Neuronal stem cell (in vitro differentiated cells): ENCODE results near the gene SPIN2A.
"Not testable (repeated sequence)": the region's sequence is repeated elsewhere in the genome, so short reads cannot be mapped to it uniquely, and the experiment has no call there.

ENCODE experiments used
- DNase-seq: peaks from one replicate; pipeline ENCODE4 v3.0.0-alpha.2; 2013; ENCODE audit warnings: low spot score
- H2AFZ ChIP-seq: one replicate; pipeline ENCODE4 v1.6.1; 2013; ENCODE audit warnings: mild to moderate bottlenecking, low read length, inconsistent platforms
- H2AK5ac ChIP-seq: 2 replicates; pipeline ENCODE4 v1.6.1; 2013; ENCODE audit warnings: low read depth, mild to moderate bottlenecking, inconsistent platforms, low read length, moderate library complexity, mixed read lengths
- H2BK120ac ChIP-seq: 2 replicates; pipeline ENCODE4 v1.6.1; 2013; ENCODE audit warnings: low read depth, mild to moderate bottlenecking, inconsistent platforms, low read length, moderate library complexity, mixed read lengths
- H2BK12ac ChIP-seq: one replicate; pipeline ENCODE4 v1.6.1; 2013; ENCODE audit warnings: low read length, inconsistent platforms
- H2BK15ac ChIP-seq: 2 replicates; pipeline ENCODE4 v1.6.1; 2013; ENCODE audit warnings: mild to moderate bottlenecking, low read length, inconsistent platforms, mixed read lengths
- H2BK5ac ChIP-seq: one replicate; pipeline ENCODE4 v1.6.1; 2013; ENCODE audit warnings: inconsistent platforms, mild to moderate bottlenecking, low read length, moderate library complexity
- H3K14ac ChIP-seq: one replicate; pipeline ENCODE4 v1.6.1; 2013; ENCODE audit warnings: low read length, inconsistent platforms
- H3K18ac ChIP-seq: 2 replicates; pipeline ENCODE4 v1.6.1; 2013; ENCODE audit warnings: low read length, inconsistent platforms
- H3K23ac ChIP-seq: 2 replicates; pipeline ENCODE4 v1.6.1; 2013; ENCODE audit warnings: low read depth, mild to moderate bottlenecking, mixed read lengths, low read length, inconsistent platforms; ENCODE audit not compliant: poor library complexity
- H3K27ac ChIP-seq: replicated peaks from 3 replicates; pipeline ENCODE4 v1.5.1; 2013; ENCODE audit warnings: low read length, inconsistent platforms
- H3K27me3 ChIP-seq, 3 experiments: 2 replicates each; pipeline ENCODE4 v1.6.1; 2013; ENCODE audit warnings: low read length in 3 of 3, mild to moderate bottlenecking in 2 of 3, inconsistent platforms in 1 of 3, low read depth in 1 of 3, mixed read lengths in 1 of 3, moderate library complexity in 1 of 3; ENCODE audit not compliant: control insufficient read depth in 3 of 3, insufficient read depth in 3 of 3
- H3K36me3 ChIP-seq, 2 donors: replicated peaks in 1 of 2; 2 replicates each; pipeline ENCODE4 v1.6.1; 2013; ENCODE audit warnings: low read length in 2 of 2; ENCODE audit not compliant: control insufficient read depth in 2 of 2, insufficient read depth in 2 of 2
- H3K4ac ChIP-seq: 2 replicates; pipeline ENCODE4 v1.6.1; 2013; ENCODE audit warnings: inconsistent platforms, mild to moderate bottlenecking, low read length, moderate library complexity
- H3K4me1 ChIP-seq, 2 donors: 1 replicate in 1 of 2; 2 replicates in 1 of 2; pipeline ENCODE4 v1.6.1; 2013; ENCODE audit warnings: low read length in 2 of 2, low read depth in 1 of 2; ENCODE audit not compliant: control insufficient read depth in 2 of 2, insufficient read depth in 1 of 2
- H3K4me2 ChIP-seq: one replicate; pipeline ENCODE4 v1.6.1; 2013; ENCODE audit warnings: mild to moderate bottlenecking, low read length, inconsistent platforms; ENCODE audit not compliant: insufficient read depth, poor library complexity, severe bottlenecking
- H3K4me3 ChIP-seq, 2 donors: 2 replicates each; pipeline ENCODE4 v1.5.1; 2013; ENCODE audit warnings: low read length in 2 of 2, mild to moderate bottlenecking in 2 of 2, inconsistent platforms in 1 of 2, moderate library complexity in 1 of 2
- H3K79me1 ChIP-seq: one replicate; pipeline ENCODE4 v1.6.1; 2013; ENCODE audit warnings: low read depth, mild to moderate bottlenecking, inconsistent platforms, low read length, moderate library complexity
- H3K9ac ChIP-seq: one replicate; pipeline ENCODE4 v1.6.1; 2013; ENCODE audit warnings: mild to moderate bottlenecking, low read depth, low read length, inconsistent platforms; ENCODE audit not compliant: poor library complexity
- H3K9me3 ChIP-seq, 2 donors: replicated peaks in 1 of 2; 2 replicates each; pipeline versions ENCODE3 to v1.6.1; 2013; ENCODE audit warnings: low read length in 2 of 2, mild to moderate bottlenecking in 2 of 2, inconsistent platforms in 1 of 2, low read depth in 1 of 2, mixed read lengths in 1 of 2, moderate library complexity in 1 of 2; ENCODE audit not compliant: control insufficient read depth in 2 of 2, insufficient read depth in 1 of 2
- H4K8ac ChIP-seq: one replicate; pipeline ENCODE4 v1.6.1; 2013; ENCODE audit warnings: low read depth, mild to moderate bottlenecking, inconsistent platforms, low read length, moderate library complexity
- H4K91ac ChIP-seq: one replicate; pipeline ENCODE4 v1.6.1; 2013; ENCODE audit warnings: low read length, low read depth, mild to moderate bottlenecking, inconsistent platforms; ENCODE audit not compliant: poor library complexity
- WGBS, 2 donors: extraction: QIAGEN DNeasy Blood & Tissue Kit; methylation state at CpG; one replicate each; pipeline ENCODE4 v1.1.7; 2013; ENCODE audit warnings: missing lambda C conversion rate in 2 of 2, mixed read lengths in 1 of 2; ENCODE audit not compliant: insufficient read length in 2 of 2, insufficient replicate concordance in 1 of 2; ENCODE audit errors: extremely low coverage in 2 of 2; 5-methylcytosine and 5-hydroxymethylcytosine counted together

The SPIN2A gene

GRCh38 chrX:57137501-57137900, 304 bp upstream of the SPIN2A start:
- no peak for DNase-seq
- no CpG with 5 or more reads among the region's 1 CpG for WGBS, 2 donors

GRCh38 chrX:57136589-57136988, 608 bp downstream of the SPIN2A start:
- not testable (repeated sequence) for H3K27ac ChIP-seq, H3K4ac ChIP-seq, H3K23ac ChIP-seq, H4K8ac ChIP-seq, H3K79me1 ChIP-seq, H2BK120ac ChIP-seq, H4K91ac ChIP-seq, H2AK5ac ChIP-seq, H3K14ac ChIP-seq, H3K27me3 ChIP-seq, H3K9me3 ChIP-seq, H3K4me1 ChIP-seq, H2BK5ac ChIP-seq, DNase-seq, H2BK12ac ChIP-seq, H3K9ac ChIP-seq, H3K36me3 ChIP-seq, H3K4me2 ChIP-seq
- Histone ChIP-seq H3K4me3 (peak overlapping the region in 1 of 2 donors; percentile 43), H2AFZ (peak overlapping the region; percentile 72), H3K18ac (peak overlapping the region; percentile 57), H2BK15ac (peak overlapping the region; percentile 49)
- whole genome bisulfite sequencing, 2 donors: no CpG with 5 or more reads among the region's 3 CpGs

More at GRCh38 chrX:57137501-57137900, 304 bp upstream of the SPIN2A start:
- peak overlapping the region; percentile 87 for H3K27ac ChIP-seq
- H3K4ac ChIP-seq: no peak overlapping the region
- H3K9me3 ChIP-seq: no peaks in the 10 kb centered on the region
- peaks cover 0 to 3% of the 10 kb centered on the region in 2 donors for H3K36me3 ChIP-seq
- H2BK120ac ChIP-seq: no peak overlapping the region
- no peaks in the 10 kb centered on the region for H3K79me1 ChIP-seq
- H2BK12ac ChIP-seq: no peak overlapping the region
- H3K27me3 ChIP-seq: no peaks in the 10 kb centered on the region
- peak overlapping the region; percentile 83 for H3K18ac ChIP-seq
- H2BK5ac ChIP-seq: no peak overlapping the region
- H4K91ac ChIP-seq: no peak overlapping the region
- H3K4me1 ChIP-seq: peaks cover 0 to 2% of the 10 kb centered on the region in 2 donors
- peak overlapping the region; percentile 94 for H3K14ac ChIP-seq
- H2BK15ac ChIP-seq: no peak overlapping the region
- H2AK5ac ChIP-seq: no peak overlapping the region
- H3K9ac ChIP-seq: peak overlapping the region; percentile 70
- H3K23ac ChIP-seq: no peak overlapping the region
- H2AFZ ChIP-seq: peak overlapping the region; percentile 72
- peak overlapping the region; percentile 43 to 74 for H3K4me3 ChIP-seq
- H4K8ac ChIP-seq: no peak overlapping the region
- H3K4me2 ChIP-seq: peak overlapping the region; percentile 57

GRCh38 chrX:57135287-57135686, 1.9 kb downstream of the SPIN2A start:
- Histone ChIP-seq H2AFZ (no peak overlapping the region), H3K18ac (no peak overlapping the region), H2AK5ac (no peak overlapping the region), H3K79me1 (no peaks in the 10 kb centered on the region), H2BK120ac (no peak overlapping the region), H3K9ac (no peak overlapping the region), H3K4me3 (no peak overlapping the region), H3K14ac (no peak overlapping the region), H3K4me2 (no peak overlapping the region), H2BK12ac (no peak overlapping the region), H2BK5ac (no peak overlapping the region), H3K27me3 (no peaks in the 10 kb centered on the region), H3K36me3 (peaks cover 0 to 3% of the 10 kb centered on the region in 2 donors), H4K8ac (no peak overlapping the region), H3K4me1 (peaks cover 0 to 2% of the 10 kb centered on the region in 2 donors), H3K27ac (no peak overlapping the region), H3K9me3 (no peaks in the 10 kb centered on the region), H3K4ac (no peak overlapping the region), H3K23ac (no peak overlapping the region), H4K91ac (no peak overlapping the region), H2BK15ac (no peak overlapping the region)
- no CpG with 5 or more reads among the region's 3 CpGs for WGBS, 2 donors
- DNase-seq: no peak

- Histone ChIP-seq H3K9ac (no peak overlapping the region), H4K91ac (no peak overlapping the region), H3K27me3 (peaks cover 0 to 2% (median 0%) of the 10 kb centered on the region in 3 experiments), H3K18ac (no peak overlapping the region), H3K79me1 (no peaks in the 10 kb centered on the region), H3K9me3 (no peaks in the 10 kb centered on the region), H3K4me1 (peaks cover 0 to 2% of the 10 kb centered on the region in 2 donors), H2BK5ac (no peak overlapping the region), H3K4ac (no peak overlapping the region), H4K8ac (no peak overlapping the region), H2AFZ (no peak overlapping the region), H2BK120ac (no peak overlapping the region), H2AK5ac (no peak overlapping the region), H2BK12ac (no peak overlapping the region), H3K14ac (no peak overlapping the region), H2BK15ac (no peak overlapping the region), H3K27ac (no peak overlapping the region), H3K36me3 (peaks cover 0 to 3% of the 10 kb centered on the region in 2 donors), H3K4me2 (no peak overlapping the region), H3K4me3 (no peak overlapping the region), H3K23ac (no peak overlapping the region)
- DNase-seq: no peak
- WGBS, 2 donors: no CpG with 5 or more reads among the region's 3 CpGs
These were observed 2.5 kb downstream of the SPIN2A start for GRCh38 chrX:57134702-57135101.
